Activated CD8-positive, alpha-beta memory T cell treated with anti-CD3 and anti-CD28 coated beads for 4 hours (primary cell): Measurements from ENCODE around the gene TEX22.

Experiments
- DNase-seq, 2 donors: peaks; one replicate each; pipeline ENCODE4 v3.0.0-alpha.2; 2020; ENCODE audit warnings: low read depth in 2 of 2

The TEX22 gene

GRCh38 chr14:105384605-105385321 is 13.6 kb upstream of the TEX22 start:
- no peak for DNase-seq

- DNase-seq, result no peak
Observed at GRCh38 chr14:105385322-105385637, 13.1 kb upstream of the TEX22 start.

- DNase-seq, result no peak
Observed at GRCh38 chr14:105385698-105386365, 12.5 kb upstream of the TEX22 start.

- no peak for DNase-seq
Observed at GRCh38 chr14:105386581-105387529, 11.5 kb upstream of the TEX22 start.

GRCh38 chr14:105387530-105387922 is 10.8 kb upstream of the TEX22 start:
- no peak for DNase-seq

- DNase-seq, result no peak
Observed at GRCh38 chr14:105388110-105388951, 10.0 kb upstream of the TEX22 start.

GRCh38 chr14:105388976-105389375 is 9.4 kb upstream of the TEX22 start:
- DNase-seq, result no peak

GRCh38 chr14:105389534-105389933 is 8.8 kb upstream of the TEX22 start:
- no peak for DNase-seq

- DNase-seq, result no peak
Observed at GRCh38 chr14:105389976-105390848, 8.1 kb upstream of the TEX22 start.

- DNase-seq, result no peak
Observed at GRCh38 chr14:105390849-105391500, 7.4 kb upstream of the TEX22 start.

GRCh38 chr14:105391541-105391940 is 6.8 kb upstream of the TEX22 start:
- DNase-seq, result no peak

- no peak for DNase-seq
Observed at GRCh38 chr14:105392131-105393090, 5.9 kb upstream of the TEX22 start.

- no peak for DNase-seq
Observed at GRCh38 chr14:105393151-105393550, 5.2 kb upstream of the TEX22 start.

GRCh38 chr14:105394714-105395537 is 3.4 kb upstream of the TEX22 start:
- DNase-seq, result no peak

- no peak for DNase-seq
Observed at GRCh38 chr14:105395538-105395854, 2.8 kb upstream of the TEX22 start.

GRCh38 chr14:105397350-105397931 is 897 bp upstream of the TEX22 start:
- no peak for DNase-seq

GRCh38 chr14:105398726-105399465 is 558 bp downstream of the TEX22 start:
- DNase-seq, result no peak
